ENCODE results near the gene ANGPTL4. TPM values are rescaled to one million over a fixed set of nuclear protein-coding genes. Genes with fewer than 3 reads are reported as not detected.

ANGPTL4 gene
- total and polyA plus RNA-seq, 2 of the 13 experiments (the other 11 are each of a cell fraction or from before 2014, with no cell fraction given), result 0.80 to 21.7 TPM

GRCh38 chr19:8357007-8357521 lies 6.9 kb upstream of the ANGPTL4 start (continued):
- TF ChIP-seq ZBTB8A (CRISPR knock-in tag; IDR thresholded peaks at IDR 0.05; ENCODE audit: borderline replicate concordance, low read depth) (no peak), EP300 (IDR thresholded peaks at IDR 0.05; ENCODE audit: low read depth in 2 of 2, low read length in 2 of 2) (peak; percentile 93), EP300 (CRISPR knock-in tag; IDR thresholded peaks at IDR 0.05; ENCODE audit: borderline replicate concordance) (peak; percentile 90), HMGXB4 (CRISPR knock-in tag; IDR thresholded peaks at IDR 0.05; ENCODE audit: borderline replicate concordance in 1 of 2, low read depth in 1 of 2) (peak in 1 of 2 experiments; percentile 25; a peak in 2 of 4 replicates), ZBTB49 (CRISPR knock-in tag; IDR thresholded peaks at IDR 0.05; ENCODE audit: borderline replicate concordance) (no peak), HDAC1 (CRISPR knock-in tag; IDR thresholded peaks at IDR 0.05) (peak; percentile 92), ZNF878 (CRISPR knock-in tag; IDR thresholded peaks at IDR 0.05) (peak; percentile 27; the same call in 1 of the 2 replicates), ZFP36L1 (CRISPR knock-in tag; IDR thresholded peaks at IDR 0.05) (peak; percentile 90; the same call in 1 of the 2 replicates), TOE1 (CRISPR knock-in tag; IDR thresholded peaks at IDR 0.05) (peak; percentile 49; the same call in 1 of the 2 replicates), GATA4 (IDR thresholded peaks at IDR 0.05; ENCODE audit: borderline replicate concordance, low read depth) (peak; percentile 99), SOX6 (IDR thresholded peaks at IDR 0.05) (no peak), SOX6 (CRISPR knock-in tag; IDR thresholded peaks at IDR 0.05) (peak; percentile 100), ZNF614 (CRISPR knock-in tag; IDR thresholded peaks at IDR 0.05; ENCODE audit: borderline replicate concordance) (peak; percentile 96), HNRNPL (IDR thresholded peaks at IDR 0.05; ENCODE audit: low read depth, low read length) (no peak), IRF2 (CRISPR knock-in tag; IDR thresholded peaks at IDR 0.05) (peak; percentile 82), ZBTB21 (CRISPR knock-in tag; IDR thresholded peaks at IDR 0.05) (peak; percentile 40; the same call in 1 of the 2 replicates), CEBPG (CRISPR knock-in tag; IDR thresholded peaks at IDR 0.05) (peak; percentile 80), PHF21A (CRISPR knock-in tag; IDR thresholded peaks at IDR 0.05) (peak; percentile 83), ZC3H13 (CRISPR knock-in tag; IDR thresholded peaks at IDR 0.05) (peak; percentile 72; the same call in 1 of the 2 replicates), HOXA3 (CRISPR knock-in tag; IDR thresholded peaks at IDR 0.05) (peak; percentile 65; the same call in 1 of the 2 replicates)
- TF ChIP-seq, protein P1, sequence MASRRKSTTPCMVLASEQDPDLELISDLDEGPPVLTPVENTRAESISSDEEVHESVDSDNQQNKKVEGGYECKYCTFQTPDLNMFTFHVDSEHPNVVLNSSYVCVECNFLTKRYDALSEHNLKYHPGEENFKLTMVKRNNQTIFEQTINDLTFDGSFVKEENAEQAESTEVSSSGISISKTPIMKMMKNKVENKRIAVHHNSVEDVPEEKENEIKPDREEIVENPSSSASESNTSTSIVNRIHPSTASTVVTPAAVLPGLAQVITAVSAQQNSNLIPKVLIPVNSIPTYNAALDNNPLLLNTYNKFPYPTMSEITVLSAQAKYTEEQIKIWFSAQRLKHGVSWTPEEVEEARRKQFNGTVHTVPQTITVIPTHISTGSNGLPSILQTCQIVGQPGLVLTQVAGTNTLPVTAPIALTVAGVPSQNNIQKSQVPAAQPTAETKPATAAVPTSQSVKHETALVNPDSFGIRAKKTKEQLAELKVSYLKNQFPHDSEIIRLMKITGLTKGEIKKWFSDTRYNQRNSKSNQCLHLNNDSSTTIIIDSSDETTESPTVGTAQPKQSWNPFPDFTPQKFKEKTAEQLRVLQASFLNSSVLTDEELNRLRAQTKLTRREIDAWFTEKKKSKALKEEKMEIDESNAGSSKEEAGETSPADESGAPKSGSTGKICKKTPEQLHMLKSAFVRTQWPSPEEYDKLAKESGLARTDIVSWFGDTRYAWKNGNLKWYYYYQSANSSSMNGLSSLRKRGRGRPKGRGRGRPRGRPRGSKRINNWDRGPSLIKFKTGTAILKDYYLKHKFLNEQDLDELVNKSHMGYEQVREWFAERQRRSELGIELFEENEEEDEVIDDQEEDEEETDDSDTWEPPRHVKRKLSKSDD (CRISPR knock-in tag; IDR thresholded peaks at IDR 0.05; ENCODE audit: low read depth), result peak; percentile 59; the same call in 1 of the 2 replicates
- TF ChIP-seq, protein P2, sequence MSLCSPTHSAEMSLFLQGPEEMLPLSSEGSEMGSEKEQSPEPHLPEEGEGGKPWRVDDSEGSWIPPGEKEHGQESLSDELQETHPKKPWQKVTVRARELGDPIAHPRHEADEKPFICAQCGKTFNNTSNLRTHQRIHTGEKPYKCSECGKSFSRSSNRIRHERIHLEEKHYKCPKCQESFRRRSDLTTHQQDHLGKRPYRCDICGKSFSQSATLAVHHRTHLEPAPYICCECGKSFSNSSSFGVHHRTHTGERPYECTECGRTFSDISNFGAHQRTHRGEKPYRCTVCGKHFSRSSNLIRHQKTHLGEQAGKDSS (CRISPR knock-in tag; IDR thresholded peaks at IDR 0.05; ENCODE audit: borderline replicate concordance, low read depth), result peak; percentile 39; the same call in 1 of the 2 replicates
